GM19397 (cell line): Measurements from ENCODE around the gene MOB3B.
"Not testable (repeated sequence)": the region's sequence is repeated elsewhere in the genome, so short reads cannot be mapped to it uniquely, and the experiment has no call there.

Experiments
- ATAC-seq: cut with Tn5 transposase; IDR thresholded peaks from one replicate; pipeline ENCODE4 v1.9.1; 2021; ENCODE audit warnings: mild to moderate bottlenecking, moderate library complexity; ENCODE audit not compliant: unreplicated experiment

MOB3B gene

DNA sequence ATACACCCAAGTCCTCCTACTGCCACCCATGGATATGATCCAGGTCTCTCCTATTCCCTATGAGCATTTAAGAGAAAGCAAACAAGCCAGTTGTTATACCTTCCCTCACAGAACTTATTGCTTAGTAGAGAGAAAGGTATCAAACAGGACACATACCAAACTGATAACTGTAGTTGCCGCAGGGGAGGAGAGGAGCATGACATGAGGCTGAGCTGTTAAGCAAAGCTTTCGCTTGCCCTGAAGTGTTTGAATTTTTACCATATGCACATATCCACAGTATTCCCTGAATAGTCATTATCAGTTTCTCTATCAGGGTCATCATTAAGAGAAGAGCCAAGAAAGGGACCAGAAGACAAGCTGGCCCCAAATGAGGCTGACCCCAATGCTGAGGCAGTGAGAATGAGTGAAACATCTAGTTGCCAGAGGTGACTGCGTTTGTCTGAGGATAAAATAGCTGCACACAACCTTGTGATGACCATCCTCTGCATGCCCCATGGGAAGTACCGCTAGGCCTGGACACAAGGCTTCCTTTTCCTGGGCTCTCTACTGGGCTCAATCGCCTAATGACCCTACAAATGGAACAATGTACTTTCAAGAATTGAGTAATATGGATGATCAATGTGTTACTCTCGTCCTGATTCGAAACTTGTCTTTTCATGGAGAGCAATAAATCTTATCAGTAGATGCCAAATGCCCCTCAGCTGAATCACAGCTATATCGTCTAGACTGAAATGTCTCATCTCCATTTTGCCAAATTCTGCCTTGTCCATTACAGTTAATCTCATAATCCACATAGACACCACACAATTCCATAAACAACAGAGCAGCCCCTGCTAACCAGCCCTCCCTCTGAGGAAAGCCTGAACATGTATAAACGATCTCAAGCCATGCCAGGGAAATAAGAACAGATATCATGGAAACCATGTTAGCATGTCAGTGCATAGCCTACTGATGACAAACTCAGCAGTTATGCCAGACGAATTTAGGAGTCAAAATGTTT lies 9.8 kb downstream of the MOB3B start:
- ATAC-seq, result no peak

DNA sequence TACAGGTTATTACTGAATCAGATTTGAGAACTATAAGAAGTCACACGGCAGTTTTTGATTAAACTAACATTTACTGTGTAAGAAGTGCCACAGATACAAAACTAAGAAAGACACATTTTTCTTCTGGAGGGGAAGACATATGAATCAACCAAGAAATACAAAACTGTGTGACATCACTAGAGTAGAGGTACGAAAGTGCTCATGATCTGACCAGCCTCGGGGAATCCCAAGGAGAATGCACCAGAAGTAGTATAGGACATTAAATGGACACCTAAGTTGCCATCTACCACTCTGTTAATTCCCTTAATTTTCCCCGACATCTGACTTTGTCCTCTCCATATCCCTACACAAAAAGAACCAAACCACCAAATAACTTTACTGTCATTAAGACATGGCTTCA lies 10.8 kb downstream of the MOB3B start:
- ATAC-seq, result no peak

DNA sequence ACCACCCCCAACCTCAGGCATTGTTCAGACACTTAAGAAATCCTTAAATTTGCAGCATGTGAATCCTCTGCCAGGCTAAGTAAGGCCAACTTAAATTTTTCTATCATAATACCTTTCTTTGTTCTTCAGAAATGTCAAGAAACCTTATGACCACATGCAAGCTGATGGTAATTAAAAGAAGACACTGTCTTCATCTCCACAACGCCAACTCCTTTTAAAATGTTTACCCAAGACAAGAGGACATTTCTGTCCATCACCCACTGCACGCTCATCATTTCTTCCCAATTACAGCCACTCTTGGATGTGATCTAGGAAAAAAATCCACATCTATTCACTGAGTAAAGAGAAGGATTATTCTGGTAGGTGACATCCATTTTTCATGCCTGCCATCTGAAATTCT lies 11.6 kb downstream of the MOB3B start:
- no peak for ATAC-seq

DNA sequence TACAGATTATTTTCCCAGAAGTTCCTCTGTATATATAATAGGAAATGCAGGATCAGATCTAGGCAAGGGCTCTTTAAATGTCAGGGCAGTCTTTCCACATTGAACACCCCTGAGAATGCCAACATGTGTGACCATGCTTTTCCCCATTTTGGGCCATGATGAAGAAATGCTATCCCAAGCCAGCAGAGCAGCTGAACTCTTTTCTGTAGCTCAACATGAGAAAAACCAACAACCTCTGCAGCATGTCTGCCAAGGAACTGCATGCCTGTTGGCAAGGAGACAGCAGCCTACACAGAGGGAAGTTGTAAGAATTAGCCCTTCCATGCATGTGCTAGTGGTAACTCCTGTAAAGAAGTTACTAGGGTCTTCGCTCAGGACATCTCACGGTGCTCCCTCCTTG lies 15.1 kb downstream of the MOB3B start:
- no peak for ATAC-seq

DNA sequence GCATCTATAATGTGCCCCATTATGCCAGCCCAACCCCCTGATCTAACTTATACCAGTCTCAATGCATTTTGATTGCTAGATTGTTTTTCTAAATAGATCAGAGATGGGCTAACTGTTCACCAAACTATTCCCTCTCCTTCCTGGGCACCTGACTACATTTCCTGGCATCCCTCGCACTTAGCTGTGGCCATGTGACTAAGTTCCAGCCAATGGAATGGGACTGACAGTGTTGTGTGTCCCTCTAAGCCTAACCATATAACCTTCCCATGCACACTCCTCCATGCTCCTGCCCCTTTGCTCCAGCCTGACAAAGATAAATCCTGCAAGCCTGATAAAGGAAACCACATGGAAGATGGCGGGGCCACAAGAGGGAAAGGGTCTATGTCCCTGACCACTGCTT lies 17.8 kb downstream of the MOB3B start:
- no peak for ATAC-seq

DNA sequence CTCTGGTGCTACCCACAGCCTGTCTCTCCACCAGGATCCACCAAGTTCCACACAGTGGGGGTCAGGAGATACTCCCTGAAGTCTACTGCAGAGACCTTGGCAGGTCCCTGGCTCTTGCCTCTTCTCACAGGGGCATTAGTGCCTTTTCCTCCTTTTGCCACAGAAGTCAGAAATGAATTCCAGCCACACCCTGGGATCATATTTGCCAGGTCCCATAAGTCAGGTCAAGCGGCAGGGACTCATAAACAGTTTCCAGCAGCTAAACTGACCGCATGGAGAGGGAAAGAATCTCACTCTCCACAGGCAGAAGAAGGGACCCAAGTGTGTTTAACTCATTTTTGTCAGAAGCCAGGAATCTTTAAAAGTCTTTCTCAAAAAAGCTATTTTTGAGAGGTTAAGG lies 18.8 kb downstream of the MOB3B start:
- no peak for ATAC-seq

DNA sequence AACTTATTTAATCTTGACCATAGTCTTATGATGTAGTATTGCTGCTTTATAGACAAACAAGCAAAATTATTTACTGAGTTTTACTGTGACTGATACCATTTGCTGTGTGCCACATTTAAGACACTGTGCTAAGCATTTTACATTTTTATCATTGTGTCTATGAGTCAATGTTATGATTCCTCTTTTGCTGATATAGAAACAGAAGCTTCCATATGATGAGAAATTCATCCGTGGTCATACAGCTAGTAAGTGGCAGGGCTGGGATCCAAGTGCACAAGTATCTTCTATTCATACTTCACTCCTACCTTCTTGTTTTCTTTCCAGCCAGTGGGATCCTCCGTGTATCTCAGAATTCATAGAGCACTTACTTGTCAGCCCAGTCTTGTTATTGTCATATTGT lies 22.6 kb downstream of the MOB3B start:
- no peak for ATAC-seq

DNA sequence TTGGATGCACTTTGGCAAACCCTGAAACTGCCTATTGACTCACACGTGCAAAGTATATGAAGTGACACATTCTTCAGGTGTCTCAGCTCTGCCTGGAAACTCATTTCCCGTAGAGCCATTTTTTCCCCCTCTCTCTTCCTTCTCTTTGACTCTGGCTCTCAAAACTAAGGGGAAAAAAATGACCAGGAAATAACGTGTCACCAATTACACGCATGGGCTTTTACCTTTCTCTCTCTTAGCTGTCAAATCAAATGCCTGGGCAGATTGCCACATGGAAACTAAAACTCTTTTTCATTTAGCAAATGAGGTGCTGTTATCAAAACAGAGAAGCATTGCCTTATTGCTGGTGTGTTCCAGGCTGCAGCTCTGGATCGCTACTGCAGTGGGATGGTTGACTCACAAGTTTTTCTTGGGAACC lies 23.9 kb downstream of the MOB3B start:
- no peak for ATAC-seq

DNA sequence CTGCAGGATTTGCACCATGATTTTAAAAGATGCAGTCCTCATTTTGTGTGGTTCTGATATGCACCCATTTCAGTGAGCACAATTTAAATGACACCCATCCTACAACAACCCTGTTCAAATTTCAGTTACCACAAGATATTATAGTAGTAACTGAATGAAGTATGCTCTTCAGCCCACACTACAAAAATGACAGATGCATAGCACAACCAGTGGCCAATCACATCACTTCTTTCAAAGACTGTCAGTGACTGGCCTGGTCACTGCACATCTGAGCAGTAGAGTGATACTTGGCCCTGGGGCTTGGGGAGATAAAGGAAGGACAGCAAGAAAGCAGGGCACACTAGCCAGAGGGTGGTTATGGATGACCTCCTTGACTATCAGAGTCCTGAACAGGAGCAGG lies 25.4 kb downstream of the MOB3B start:
- ATAC-seq, result no peak

DNA sequence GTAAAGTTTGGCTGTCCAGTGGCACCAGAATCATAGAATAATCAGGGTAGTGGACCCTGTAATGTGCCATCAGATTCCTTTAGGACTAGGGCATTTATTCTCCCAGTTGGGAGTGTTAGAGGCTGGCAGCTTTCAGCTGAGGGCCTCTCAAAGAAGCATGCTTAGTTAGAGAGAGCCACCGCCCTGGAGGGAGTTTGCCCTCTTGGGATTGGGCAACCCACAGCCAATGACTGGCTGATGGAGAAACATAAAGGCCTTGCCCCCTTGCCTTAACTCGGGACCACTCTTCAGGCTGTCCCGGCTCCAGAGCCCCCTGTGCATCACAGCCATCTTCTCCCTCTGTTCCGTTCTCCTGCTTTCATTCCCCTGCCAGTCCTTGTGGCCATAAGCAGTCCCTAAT lies 26.0 kb downstream of the MOB3B start:
- no peak for ATAC-seq

DNA sequence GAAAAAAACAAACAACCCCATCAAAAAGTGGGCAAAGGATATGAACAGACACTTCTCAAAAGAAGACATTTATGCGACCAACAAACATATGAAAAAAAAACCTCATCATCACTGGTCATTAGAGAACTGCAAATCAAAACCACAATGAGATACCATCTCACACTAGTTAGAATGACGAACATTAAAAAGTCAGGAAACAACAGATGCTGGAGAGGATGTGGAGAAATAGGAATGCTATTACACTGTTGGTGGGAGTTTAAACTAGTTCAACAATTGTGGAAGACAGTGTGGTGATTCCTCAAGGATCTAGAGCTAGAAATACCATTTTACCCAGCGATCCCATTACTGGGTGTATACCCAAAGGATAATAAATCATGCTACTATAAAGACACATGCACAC lies 28.7 kb downstream of the MOB3B start:
- ATAC-seq, result not testable (repeated sequence)

DNA sequence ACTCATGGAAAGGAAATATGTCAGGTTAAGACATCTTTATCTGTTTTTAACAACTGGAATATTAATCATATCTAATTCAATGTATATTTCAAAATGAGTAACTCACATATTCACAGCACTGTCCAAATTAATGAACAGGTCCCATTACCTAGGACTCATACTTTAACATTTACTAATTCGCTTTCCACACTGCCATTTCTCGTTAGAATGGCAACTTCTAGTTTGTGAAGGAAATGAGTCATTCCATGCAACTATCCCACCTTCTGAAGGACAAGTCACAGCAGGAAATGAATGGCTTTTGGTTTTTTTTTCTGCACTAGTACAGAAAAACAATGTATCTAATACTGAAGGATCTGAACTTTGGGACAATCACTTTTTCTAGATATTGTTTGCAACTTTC lies 30.2 kb downstream of the MOB3B start:
- ATAC-seq, result no peak

DNA sequence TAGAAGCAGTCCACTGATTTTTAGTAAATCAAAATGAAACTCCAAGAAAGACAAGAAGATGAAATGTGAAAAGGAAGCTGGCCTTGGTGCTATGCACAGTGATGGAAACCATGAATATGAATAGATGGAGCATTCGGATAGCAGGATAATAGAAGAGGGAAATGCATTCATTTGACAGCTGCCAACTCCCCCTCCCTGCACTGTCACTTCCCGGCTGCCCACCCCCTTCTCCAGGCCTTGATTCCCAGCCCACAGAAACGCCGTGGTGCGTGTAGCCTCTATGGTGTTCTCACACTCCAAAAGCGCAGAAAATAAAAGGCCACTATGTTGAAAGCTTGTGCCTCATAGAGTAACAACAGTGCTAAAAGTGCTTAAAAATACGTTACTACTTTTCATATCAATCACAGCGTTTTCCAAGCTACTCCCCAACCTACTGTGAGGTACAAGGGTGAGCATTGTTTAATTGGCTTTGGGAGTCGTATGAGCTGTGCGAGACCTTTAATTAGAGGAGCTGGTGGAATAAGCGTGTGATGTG lies 31.7 kb downstream of the MOB3B start:
- no peak for ATAC-seq

DNA sequence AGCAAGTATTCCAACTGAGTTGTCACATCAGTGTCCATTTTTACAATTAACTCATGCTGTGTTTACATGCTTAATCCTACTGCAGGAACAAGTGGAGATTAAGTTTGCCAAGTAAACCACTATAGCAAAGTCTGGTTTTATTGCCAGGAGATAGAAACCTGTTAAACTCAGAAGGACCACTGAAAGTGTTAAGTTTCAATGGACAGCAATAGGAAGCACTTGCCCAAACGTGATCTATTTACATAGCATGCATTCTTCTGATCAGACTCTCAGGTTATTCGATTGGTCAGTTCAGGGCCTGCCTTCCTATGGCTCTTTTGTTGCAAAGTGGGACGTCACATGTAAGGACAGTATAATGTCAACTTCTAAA lies 33.5 kb downstream of the MOB3B start:
- no peak for ATAC-seq

DNA sequence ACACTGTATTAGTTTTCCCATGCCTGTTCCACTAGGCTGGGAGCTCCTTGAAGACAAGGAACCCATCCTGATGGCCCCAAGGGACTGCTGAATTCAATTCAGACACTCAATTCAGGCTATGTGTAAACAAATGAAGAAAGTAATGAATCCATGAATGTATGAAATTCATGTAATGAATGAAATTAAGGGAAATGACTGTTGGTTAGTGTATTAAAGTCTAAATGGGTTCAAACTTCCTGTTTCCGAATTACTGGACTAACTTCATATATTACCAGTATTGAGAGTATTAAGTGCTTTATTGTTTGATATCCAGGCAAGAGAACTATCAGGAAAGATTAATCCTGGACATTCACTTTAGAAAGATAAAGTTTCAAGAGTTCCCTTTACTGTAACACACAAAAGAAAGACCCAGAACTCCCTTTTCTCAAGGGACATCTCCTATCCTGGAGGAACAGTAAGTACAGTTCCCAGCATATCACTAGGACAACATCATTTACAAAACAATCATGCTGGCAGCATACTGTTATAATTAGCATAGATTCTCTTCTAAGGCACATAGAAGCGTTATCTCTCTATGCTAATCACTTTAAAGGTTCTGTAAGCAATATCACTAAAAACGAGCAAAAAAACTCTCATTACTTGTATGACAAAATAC lies 34.0 kb downstream of the MOB3B start:
- no peak for ATAC-seq

DNA sequence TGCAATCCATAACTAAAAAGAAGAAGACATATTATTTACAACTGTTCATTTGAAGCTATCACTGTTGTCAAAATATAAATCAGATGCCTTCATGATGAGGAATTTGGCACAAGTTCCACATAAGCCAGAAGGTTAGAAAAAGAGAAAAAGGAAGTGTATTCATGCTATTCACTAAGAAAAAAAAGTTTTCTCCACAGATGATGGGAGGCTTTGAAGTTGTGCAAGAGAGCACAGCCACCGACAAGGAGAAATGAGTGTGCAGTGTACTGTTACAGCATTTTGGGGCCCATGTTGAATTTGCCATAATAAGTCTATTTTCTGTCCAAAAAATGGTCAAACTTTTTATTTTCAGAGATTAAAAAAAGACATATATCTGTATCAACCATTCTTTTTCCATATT lies 38.5 kb downstream of the MOB3B start:
- no peak for ATAC-seq

DNA sequence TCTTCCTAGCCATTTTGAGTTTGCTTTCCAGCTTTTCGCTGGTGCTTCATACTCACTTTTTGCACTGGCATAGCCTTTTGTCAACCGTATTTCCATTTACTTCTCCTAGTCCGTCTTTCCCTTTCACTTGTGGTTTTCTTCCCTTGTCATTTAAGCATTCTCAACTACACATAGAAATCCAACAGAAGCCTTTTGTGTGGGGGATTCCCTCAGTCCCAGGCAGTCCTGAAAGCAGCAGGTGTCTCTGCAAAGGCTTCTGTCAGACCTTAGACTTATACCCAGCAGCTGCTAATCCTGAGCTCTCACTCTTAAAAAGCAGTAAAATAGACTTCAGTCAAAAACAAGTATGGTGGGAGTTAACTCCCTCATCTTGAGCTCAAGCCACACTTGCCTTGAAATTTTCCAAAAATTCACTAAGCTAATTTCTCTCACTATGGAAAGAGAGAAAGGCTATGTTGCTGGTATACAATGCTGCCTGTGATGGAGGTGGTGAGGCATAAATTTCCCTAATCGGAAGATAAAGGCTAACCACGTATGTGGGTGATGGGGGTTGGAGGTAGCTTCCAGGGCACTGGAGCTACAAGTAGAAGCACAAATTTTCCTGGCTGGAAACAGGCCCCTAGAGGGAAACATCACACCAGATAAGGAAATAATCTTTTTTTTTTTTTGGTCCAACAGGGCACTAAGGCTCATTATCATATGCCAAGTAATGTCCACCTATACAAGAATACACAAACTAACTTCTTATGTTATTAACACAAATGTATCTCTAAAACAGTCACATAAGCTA lies 40.3 kb downstream of the MOB3B start:
- peak; percentile 81 for ATAC-seq

DNA sequence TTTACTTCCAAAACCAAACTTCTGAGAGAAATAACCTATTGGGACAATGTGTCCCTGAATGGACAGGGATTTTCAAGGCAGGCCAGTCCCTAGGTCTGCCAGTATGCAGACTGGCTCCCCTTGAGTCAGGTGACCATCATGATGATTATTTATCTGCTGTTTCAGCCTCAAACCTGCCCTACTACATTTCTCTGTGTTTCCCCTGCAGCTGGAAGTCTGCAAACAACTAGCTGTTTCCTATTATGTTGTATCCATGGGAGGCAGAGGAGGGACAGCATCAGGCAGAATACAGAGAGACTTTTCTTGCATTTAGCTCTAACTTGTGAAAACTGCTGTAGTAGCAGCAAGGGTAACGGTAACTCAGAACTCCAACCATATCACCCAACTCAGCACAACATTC lies 41.7 kb downstream of the MOB3B start:
- no peak for ATAC-seq

DNA sequence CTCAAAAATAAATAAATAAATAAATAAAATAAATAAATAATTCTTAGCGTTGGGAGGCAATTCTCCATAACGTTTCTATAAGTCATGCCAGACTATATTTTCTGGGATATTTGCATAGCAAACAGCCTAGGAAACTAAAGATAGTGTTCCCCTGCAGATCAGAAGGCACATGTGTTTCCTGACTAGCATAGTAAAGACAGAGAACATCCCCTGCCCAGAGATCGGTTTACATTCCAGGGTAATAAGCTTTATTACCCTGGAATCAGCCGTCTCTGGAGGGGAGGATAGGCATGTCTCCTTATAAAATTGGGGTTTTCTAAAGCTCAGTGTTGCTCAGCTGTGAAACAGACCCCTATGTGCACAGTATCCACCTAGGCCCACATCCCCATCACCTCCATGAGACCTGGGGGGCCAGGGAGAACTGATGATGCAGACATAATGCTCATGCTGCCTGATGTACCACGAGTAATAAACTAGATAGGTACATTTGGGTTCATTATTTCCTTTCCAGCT lies 42.4 kb downstream of the MOB3B start:
- ATAC-seq, result no peak

DNA sequence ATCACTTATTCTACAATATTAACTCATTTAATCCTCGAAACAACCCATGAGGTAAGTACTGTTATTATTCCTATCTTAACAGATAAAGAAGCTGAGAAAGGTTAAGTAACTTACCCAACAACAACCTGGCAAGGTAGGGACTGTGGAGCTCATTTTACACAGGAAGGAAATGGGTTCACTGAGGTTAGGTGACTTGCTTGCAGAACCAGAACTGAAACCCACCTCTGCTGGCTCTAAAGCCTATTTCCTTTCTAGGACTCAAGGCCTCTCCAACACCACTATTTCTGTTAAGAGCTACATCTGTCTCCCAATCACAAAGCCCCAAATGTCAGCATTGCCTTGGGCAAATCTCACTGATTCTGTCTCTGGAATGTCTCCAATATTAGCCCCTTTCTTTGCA lies 44.5 kb downstream of the MOB3B start:
- peak; percentile 77 for ATAC-seq

DNA sequence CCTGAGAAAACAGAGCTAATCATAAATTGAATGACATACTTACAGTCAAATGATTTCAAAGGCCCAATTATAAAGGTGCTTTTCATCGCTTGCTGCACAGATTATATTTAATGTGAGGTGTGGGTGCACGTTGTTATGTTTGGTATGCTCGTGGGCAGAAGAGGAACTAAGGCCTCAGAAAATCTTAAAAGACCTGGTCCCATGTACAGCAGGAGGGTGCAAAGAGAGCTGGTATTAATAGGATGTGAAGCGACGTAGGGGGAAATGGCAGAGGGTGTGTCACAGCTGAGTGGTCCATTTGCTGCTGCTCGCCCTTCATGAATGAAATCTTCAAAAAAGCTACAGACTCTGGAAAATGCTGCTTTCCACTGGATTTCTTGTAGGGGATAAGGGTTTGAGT lies 46.0 kb downstream of the MOB3B start:
- no peak for ATAC-seq
